GM12892 (cell line): ENCODE data around the gene CST9.
"Not testable (repeated sequence)": the region's sequence is repeated elsewhere in the genome, so short reads cannot be mapped to it uniquely, and the experiment has no call there.

Experiments used
- DNase-seq: peaks from one replicate; pipeline ENCODE4 v3.0.0; 2011; ENCODE audit not compliant: insufficient read length
- FAIRE-seq: peaks from 2 replicates; lab custom pipeline; 2011; peaks lifted over from hg19 to GRCh38; lab: Jason Lieb, UNC
- POLR2A ChIP-seq: IDR thresholded peaks from 2 replicates; pipeline ENCODE4 v1.6.1; 2011; ENCODE audit warnings: low read depth, low read length, control low read depth
- POLR2AphosphoS5 ChIP-seq: IDR thresholded peaks from 2 replicates; pipeline ENCODE4 v1.6.1; 2011; ENCODE audit warnings: low read depth, low read length, control low read depth
- TAF1 ChIP-seq: IDR thresholded peaks from 2 replicates; pipeline ENCODE4 v1.6.1; 2011; ENCODE audit warnings: low read depth, mild to moderate bottlenecking, control low read depth, low read length, borderline replicate concordance

The CST9 gene

GRCh38 chr20:23628402-23629016 lies 22.8 kb upstream of the CST9 start:
- DNase-seq (no peak), FAIRE-seq (no peak)
- TF ChIP-seq POLR2AphosphoS5 (no peak), TAF1 (no peak), POLR2A (no peak)

DNA sequence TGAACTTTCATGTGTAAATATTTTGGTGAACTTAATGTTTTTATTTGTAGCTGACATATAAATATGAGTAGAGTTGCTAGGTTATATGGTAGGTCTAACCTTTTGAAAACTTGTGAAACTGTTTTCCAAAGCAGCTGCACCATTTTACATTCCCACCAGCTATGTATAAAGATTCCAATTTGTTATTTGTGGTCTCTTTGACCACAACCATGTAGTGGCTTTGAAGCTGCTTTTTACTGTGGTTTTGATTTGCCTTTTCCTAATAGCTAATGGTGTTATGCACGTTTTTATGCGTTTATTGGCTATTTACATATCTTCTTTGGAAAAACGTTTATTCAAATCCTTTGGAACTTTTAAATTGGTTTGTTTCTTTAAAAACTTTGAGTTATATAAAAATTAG lies 21.8 kb upstream of the CST9 start:
- TF ChIP-seq TAF1 (no peak), POLR2A (no peak), POLR2AphosphoS5 (no peak)
- no peak for DNase-seq
- no peak for FAIRE-seq

GRCh38 chr20:23626040-23626620 lies 20.4 kb upstream of the CST9 start:
- DNase-seq (no peak), FAIRE-seq (no peak)
- no peak for TF ChIP-seq POLR2AphosphoS5
- TF ChIP-seq TAF1: no peak
- TF ChIP-seq POLR2A: no peak

DNA sequence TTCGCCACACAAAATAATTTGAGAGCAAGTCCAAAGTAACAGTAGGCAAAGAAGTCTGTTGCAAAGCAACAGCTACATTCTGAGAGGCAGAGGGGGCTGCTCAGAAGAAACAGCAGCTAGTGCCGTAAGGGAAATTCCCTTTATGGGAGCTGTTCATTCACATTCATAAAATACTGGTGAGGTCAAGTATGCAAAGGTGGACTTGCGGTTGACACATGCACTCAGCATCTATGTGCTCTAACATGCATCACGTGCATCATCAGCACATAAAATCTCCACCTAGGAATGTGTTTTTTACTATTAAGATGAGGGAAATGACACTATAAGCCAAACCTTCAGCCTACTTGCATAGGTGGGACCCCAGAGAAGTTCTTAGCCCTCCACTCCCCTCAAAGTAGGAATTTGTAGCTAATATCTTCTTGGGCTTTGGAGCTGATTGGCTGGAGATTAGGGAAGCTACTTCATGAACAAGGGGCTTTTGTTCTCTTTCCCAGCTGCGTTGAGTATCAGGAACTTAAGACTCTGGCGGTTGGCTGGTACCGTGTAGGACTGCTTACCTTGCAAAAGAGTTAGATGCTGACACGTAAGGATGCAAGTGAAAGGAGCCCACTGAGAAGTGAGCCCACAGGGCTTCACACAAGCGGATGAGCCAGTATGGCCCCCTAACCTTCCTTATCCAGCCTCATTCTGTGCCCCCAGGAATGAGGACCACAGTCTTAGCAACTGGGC lies 19.7 kb upstream of the CST9 start:
- TF ChIP-seq POLR2AphosphoS5 (no peak), TAF1 (no peak), POLR2A (no peak)
- DNase-seq: no peak
- FAIRE-seq: no peak

DNA sequence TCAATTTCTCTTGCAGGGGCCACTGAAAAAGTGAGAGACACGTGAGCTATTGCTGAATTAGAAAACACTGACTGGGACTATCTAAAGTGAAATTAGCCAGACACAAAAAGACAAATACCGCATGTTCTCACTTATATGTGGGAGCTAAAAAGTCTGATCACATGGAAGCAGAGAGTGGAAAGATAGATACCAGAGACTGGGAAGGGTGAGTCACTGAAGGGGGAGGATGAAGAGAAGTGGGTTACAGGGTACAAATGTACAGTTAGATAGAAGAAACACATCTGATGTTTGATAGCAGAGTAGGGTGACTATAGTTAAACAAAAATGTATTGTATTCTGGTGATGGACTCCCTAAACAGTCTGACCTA lies 18.6 kb upstream of the CST9 start:
- TF ChIP-seq POLR2AphosphoS5: no peak
- TF ChIP-seq TAF1: no peak
- no peak for TF ChIP-seq POLR2A
- DNase-seq (no peak), FAIRE-seq (no peak)

- FAIRE-seq: no peak
These were observed 18.1 kb upstream of the CST9 start for GRCh38 chr20:23623666-23624323.

DNA sequence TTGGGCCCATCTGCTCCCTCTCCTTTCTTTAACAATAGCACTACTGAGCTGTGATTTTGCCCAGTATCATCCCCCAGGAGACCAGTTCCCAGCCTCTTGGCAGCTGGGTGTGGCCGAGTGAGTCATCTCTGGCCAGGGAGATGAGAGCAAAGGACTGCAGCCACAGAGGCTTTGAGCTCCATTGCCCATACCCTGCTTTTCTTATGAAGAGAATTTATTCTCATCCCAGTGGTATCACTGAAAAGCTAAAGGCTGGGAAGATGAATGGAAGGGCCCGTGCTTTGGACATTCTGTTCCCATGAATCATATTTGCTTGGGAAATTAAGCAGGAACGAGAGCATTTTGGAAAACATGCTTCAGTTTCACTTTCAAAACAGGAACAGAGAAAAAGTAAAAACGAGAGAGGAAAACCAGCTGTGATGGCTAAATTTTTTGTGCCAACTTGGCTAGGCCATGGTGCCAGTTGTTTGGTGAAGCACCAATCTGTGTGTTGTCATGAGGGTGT lies 17.2 kb upstream of the CST9 start:
- no peak for DNase-seq
- FAIRE-seq: no peak
- TF ChIP-seq POLR2A (no peak), POLR2AphosphoS5 (no peak), TAF1 (no peak)

More at GRCh38 chr20:23623666-23624323, 18.1 kb upstream of the CST9 start:
- TF ChIP-seq POLR2AphosphoS5 (no peak), TAF1 (no peak), POLR2A (no peak)
- DNase-seq: no peak

GRCh38 chr20:23622401-23622800 lies 16.7 kb upstream of the CST9 start:
- not testable (repeated sequence) for FAIRE-seq, DNase-seq

GRCh38 chr20:23620670-23621386 lies 15.1 kb upstream of the CST9 start:
- DNase-seq, FAIRE-seq: not testable (repeated sequence)

DNA sequence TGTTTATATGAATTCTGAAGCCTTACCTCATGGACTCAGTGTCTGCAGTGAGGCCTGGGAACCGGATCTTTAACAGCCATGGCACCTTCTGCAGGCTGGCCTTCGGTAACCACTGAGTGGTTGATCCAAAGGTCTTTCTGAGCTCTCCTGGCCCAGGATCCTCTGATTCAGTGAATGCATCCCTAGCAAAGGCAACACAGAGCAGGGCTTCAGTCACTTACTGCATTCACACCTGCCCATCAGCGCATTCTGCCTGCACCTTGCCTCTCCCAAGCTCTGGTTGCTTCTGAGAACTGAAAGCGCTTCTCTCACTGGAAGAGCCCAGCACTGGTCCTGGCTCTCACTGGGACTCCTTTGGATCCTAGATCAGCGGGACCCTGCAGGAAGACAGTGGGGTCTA lies 8.4 kb upstream of the CST9 start:
- DNase-seq (no peak), FAIRE-seq (no peak)
- no peak for TF ChIP-seq TAF1
- no peak for TF ChIP-seq POLR2A

- no peak for DNase-seq
- FAIRE-seq: no peak
- TF ChIP-seq TAF1: no peak
- no peak for TF ChIP-seq POLR2A
- TF ChIP-seq POLR2AphosphoS5: no peak
These were observed 8.0 kb upstream of the CST9 start for GRCh38 chr20:23613676-23614075.

DNA sequence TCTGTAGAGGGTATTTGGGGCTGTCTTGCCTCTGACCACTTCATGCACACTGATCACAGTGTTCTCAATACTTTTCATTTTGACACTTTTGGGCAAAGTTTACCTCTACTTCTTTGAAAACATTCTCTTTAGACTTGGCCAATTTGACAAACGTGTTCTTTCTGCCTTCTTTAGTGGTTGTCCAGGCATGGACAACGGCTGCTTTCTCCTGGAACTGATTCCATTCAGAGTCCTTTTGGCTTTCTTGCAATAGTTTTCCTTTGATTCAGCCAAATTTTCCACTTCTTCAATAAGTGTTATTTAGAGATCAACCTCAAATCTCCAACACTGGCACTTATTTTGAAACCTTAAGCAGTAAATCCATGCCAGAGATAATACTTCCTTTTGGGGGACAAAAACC lies 6.7 kb upstream of the CST9 start:
- FAIRE-seq: no peak
- no peak for DNase-seq
- TF ChIP-seq POLR2AphosphoS5 (no peak), POLR2A (no peak), TAF1 (no peak)
